IMR-90 (cell line): ENCODE measurements around the gene ORC6. TPM values are rescaled to one million over a fixed set of nuclear protein-coding genes. Genes with fewer than 3 reads are reported as not detected.

Source experiments
- ATAC-seq: fragments of 200-7000 bp; cut with Tn5 transposase; 2 replicates; pipeline ENCODE4 v1.9.1; 2020; ENCODE audit warnings: low read depth, mild to moderate bottlenecking, moderate library complexity
- BruUV-seq: library from RNA; stranded (reverse); fragments of 400-500 nt; replicated peaks from 2 replicates; lab custom pipeline; 2021; lab: Mats Ljungman, UMichigan
- CTCF ChIA-PET: fragments of 300-600 bp; formaldehyde crosslinking; extraction: SDS; loops from one replicate; lab custom pipeline; 2021; ENCODE audit warnings: antibody characterized with exemption; lab: Yijun Ruan, JAX
- POLR2A ChIA-PET: fragments of 300-600 bp; sonication (Branson Sonifier 250); formaldehyde crosslinking; loops from one replicate; lab custom pipeline; 2022; ENCODE audit warnings: antibody characterized with exemption; ENCODE audit not compliant: unreplicated experiment; lab: Charles Lee
- DNase-seq: peaks from one replicate; pipeline ENCODE4 v3.0.0; 2013
- H2AFZ ChIP-seq: replicated peaks from 2 replicates; pipeline ENCODE3; 2013; ENCODE audit warnings: low read length, mild to moderate bottlenecking; ENCODE audit not compliant: poor library complexity
- H2AK5ac ChIP-seq: 2 replicates; pipeline ENCODE4 v1.6.1; 2013; ENCODE audit warnings: low read depth, low read length, inconsistent platforms
- H2AK9ac ChIP-seq: replicated peaks from 2 replicates; pipeline ENCODE3; 2013; ENCODE audit warnings: mild to moderate bottlenecking, low read depth, low read length, moderate library complexity; ENCODE audit not compliant: poor library complexity
- H2BK120ac ChIP-seq: 2 replicates; pipeline ENCODE4 v1.6.1; 2013; ENCODE audit warnings: low read depth, low read length, inconsistent platforms
- H2BK15ac ChIP-seq: 3 replicates; pipeline ENCODE4 v1.6.1; 2013; ENCODE audit warnings: low read depth, low read length, inconsistent platforms
- H2BK20ac ChIP-seq: 2 replicates; pipeline ENCODE4 v1.6.1; 2013; ENCODE audit warnings: low read depth, mild to moderate bottlenecking, inconsistent platforms, low read length, moderate library complexity
- H2BK5ac ChIP-seq: 2 replicates; pipeline ENCODE4 v1.6.1; 2013; ENCODE audit warnings: mild to moderate bottlenecking, low read depth, low read length, inconsistent platforms; ENCODE audit not compliant: poor library complexity, severe bottlenecking
- H3K14ac ChIP-seq: replicated peaks from 2 replicates; pipeline ENCODE4 v1.6.1; 2013; ENCODE audit warnings: low read depth, low read length, inconsistent platforms
- H3K18ac ChIP-seq: 2 replicates; pipeline ENCODE4 v1.6.1; 2013; ENCODE audit warnings: low read depth, low read length, control low read depth
- H3K23ac ChIP-seq: 2 replicates; pipeline ENCODE4 v1.6.1; 2013; ENCODE audit warnings: low read depth, low read length, inconsistent platforms
- H3K27ac ChIP-seq: 2 replicates; pipeline ENCODE4 v1.5.1; 2013; ENCODE audit warnings: mild to moderate bottlenecking, control low read depth, low read length; ENCODE audit not compliant: insufficient read depth
- H3K27me3 ChIP-seq: 2 replicates; pipeline ENCODE4 v1.6.1; 2013; ENCODE audit warnings: low read length; ENCODE audit not compliant: control insufficient read depth, insufficient read depth
- H3K36me3 ChIP-seq: 2 replicates; pipeline ENCODE4 v1.6.1; 2013; ENCODE audit warnings: low read length, mixed read lengths; ENCODE audit not compliant: control insufficient read depth, insufficient read depth
- H3K4ac ChIP-seq: 2 replicates; pipeline ENCODE4 v1.6.1; 2013; ENCODE audit warnings: low read depth, low read length, inconsistent platforms
- H3K4me1 ChIP-seq: 2 replicates; pipeline ENCODE4 v1.6.1; 2013; ENCODE audit warnings: low read length, mixed read lengths; ENCODE audit not compliant: control insufficient read depth, insufficient read depth
- H3K4me2 ChIP-seq: 2 replicates; pipeline ENCODE4 v1.6.1; 2013; ENCODE audit warnings: low read depth, mild to moderate bottlenecking, control low read depth, low read length, moderate library complexity
- H3K4me3 ChIP-seq: 2 replicates; pipeline ENCODE4 v1.5.1; 2013; ENCODE audit warnings: low read depth, mild to moderate bottlenecking, control low read depth, low read length, moderate library complexity; ENCODE audit not compliant: insufficient read depth
- H3K56ac ChIP-seq: 2 replicates; pipeline ENCODE4 v1.6.1; 2013; ENCODE audit warnings: low read length, inconsistent platforms; ENCODE audit not compliant: insufficient read depth; ENCODE audit errors: extremely low read depth
- H3K79me1 ChIP-seq, 2 experiments: 2 replicates each; pipeline ENCODE4 v1.6.1; 2013; ENCODE audit warnings: low read length in 2 of 2, inconsistent platforms in 1 of 2, low read depth in 1 of 2
- H3K9ac ChIP-seq: 2 replicates; pipeline ENCODE4 v1.6.1; 2013; ENCODE audit warnings: low read depth, low read length, control low read depth
- H3K9me1 ChIP-seq: 2 replicates; pipeline ENCODE4 v1.6.1; 2013; ENCODE audit warnings: low read length, inconsistent platforms; ENCODE audit not compliant: insufficient read depth
- H3K9me3 ChIP-seq: 2 replicates; pipeline ENCODE4 v1.6.1; 2013; ENCODE audit warnings: low read length; ENCODE audit not compliant: control insufficient read depth, insufficient read depth
- H4K20me1 ChIP-seq: 2 replicates; pipeline ENCODE4 v1.6.1; 2013; ENCODE audit warnings: low read length, inconsistent platforms; ENCODE audit not compliant: insufficient read depth
- H4K5ac ChIP-seq: 2 replicates; pipeline ENCODE4 v1.6.1; 2013; ENCODE audit warnings: mild to moderate bottlenecking, low read depth, low read length, control low read depth
- H4K8ac ChIP-seq, 2 experiments: 2 replicates each; pipeline ENCODE4 v1.6.1; 2013; ENCODE audit warnings: low read depth in 2 of 2, low read length in 2 of 2, control low read depth in 1 of 2, inconsistent platforms in 1 of 2
- H4K91ac ChIP-seq: 2 replicates; pipeline ENCODE4 v1.6.1; 2013; ENCODE audit warnings: low read depth, low read length, inconsistent platforms; ENCODE audit not compliant: insufficient read depth
- CEBPB ChIP-seq: IDR thresholded peaks from 2 replicates; pipeline ENCODE4 v1.6.1; 2012; ENCODE audit warnings: low read depth, low read length, improper control_type of control experiment
- CHD1 ChIP-seq: IDR thresholded peaks from 2 replicates; pipeline ENCODE4 v1.6.1; 2012; ENCODE audit warnings: low read depth, low read length, improper control_type of control experiment
- ELK1 ChIP-seq: fragments of 150-350 bp; IDR thresholded peaks from 2 replicates; pipeline ENCODE4 v1.6.1; 2016; ENCODE audit warnings: low read depth, mild to moderate bottlenecking, low read length, moderate library complexity, borderline replicate concordance
- FOS ChIP-seq: fragments of 150-350 bp; IDR thresholded peaks from 2 replicates; pipeline ENCODE4 v1.6.1; 2016; ENCODE audit warnings: low read depth, low read length
- MAFK ChIP-seq: IDR thresholded peaks from 2 replicates; pipeline ENCODE4 v1.6.1; 2012; ENCODE audit warnings: low read depth, low read length, improper control_type of control experiment
- MAZ ChIP-seq: IDR thresholded peaks from 2 replicates; pipeline ENCODE4 v1.6.1; 2012; ENCODE audit warnings: low read depth, mild to moderate bottlenecking, low read length, improper control_type of control experiment, moderate library complexity, borderline replicate concordance
- MXI1 ChIP-seq: IDR thresholded peaks from 2 replicates; pipeline ENCODE4 v1.6.1; 2012; ENCODE audit warnings: low read depth, mild to moderate bottlenecking, low read length, moderate library complexity, borderline replicate concordance
- NFE2L2 ChIP-seq: fragments of 150-350 bp; IDR thresholded peaks from 2 replicates; pipeline ENCODE4 v1.6.1; 2016; ENCODE audit warnings: low read depth, mild to moderate bottlenecking, low read length
- POLR2A ChIP-seq: IDR thresholded peaks from 2 replicates; pipeline ENCODE4 v1.6.1; 2012; ENCODE audit warnings: mild to moderate bottlenecking, low read depth, low read length
- RAD21 ChIP-seq: IDR thresholded peaks from 2 replicates; pipeline ENCODE4 v1.6.1; 2012; ENCODE audit warnings: low read length, improper control_type of control experiment
- RFX5 ChIP-seq: IDR thresholded peaks from 2 replicates; pipeline ENCODE4 v1.8.0; 2012; ENCODE audit warnings: low read depth, mild to moderate bottlenecking, low read length, moderate library complexity
- SMC3 ChIP-seq: fragments of 150-350 bp; IDR thresholded peaks from 2 replicates; pipeline ENCODE4 v1.6.1; 2016; ENCODE audit warnings: low read depth, mild to moderate bottlenecking, antibody characterized with exemption, low read length, moderate library complexity
- WGBS, 2 experiments: methylation state at CpG; one replicate each; pipeline versions ENCODE4 v1.1.5 to v1.1.7; 2013; ENCODE audit warnings: missing lambda C conversion rate in 2 of 2; ENCODE audit not compliant: insufficient read length in 1 of 2; ENCODE audit errors: extremely low coverage in 2 of 2; 5-methylcytosine and 5-hydroxymethylcytosine counted together
- dilution Hi-C: fragments of 300-500 bp; cut with HindIII; formaldehyde crosslinking; loops from one replicate; pipeline ENCODE4 v1.14.3; 2018; ENCODE audit warnings: low sequenced_read_pairs; ENCODE audit not compliant: unreplicated experiment
- in situ Hi-C: fragments of 300-500 bp; cut with MboI; formaldehyde crosslinking; loops from 3 replicates; pipeline ENCODE4 v1.14.3; 2019; ENCODE audit warnings: low sequenced_read_pairs, inconsistent platforms, mixed read lengths
- intact Hi-C: fragments of 100-400 bp; cut with micrococcal nuclease; formaldehyde crosslinking; loops from 2 replicates; pipeline ENCODE4 v1.10.0; 2022
- polyA plus RNA-seq, 3 experiments: library from polyadenylated mRNA; depleted of rRNA; stranded (reverse); fragments of >200 nt; gene quantifications; 2 replicates each; pipeline ENCODE4 v1.2.3, GENCODE V29; 2012; ENCODE audit warnings: low replicate concordance in 1 of 3
- total RNA-seq: library from RNA; depleted of rRNA; stranded (reverse); fragments of >200 nt; gene quantifications from 2 replicates; pipeline ENCODE4 v1.2.3, GENCODE V29; 2012
- TF ChIP-seq, protein P1 (sequence below): conservative IDR thresholded peaks from 2 replicates; pipeline ENCODE4 v1.5.1; 2012; ENCODE audit warnings: mild to moderate bottlenecking, low read depth, low read length, improper control_type of control experiment
- TF ChIP-seq, protein P2 (sequence below): fragments of 150-350 bp; IDR thresholded peaks from 2 replicates; pipeline ENCODE4 v1.6.1; 2017; ENCODE audit warnings: mild to moderate bottlenecking, antibody characterized with exemption, low read length, low read depth

The ORC6 gene
- total and polyA plus RNA-seq, 2 of the 4 experiments (the other 2 are of a cell fraction) = 9.0 to 15.9 TPM

DNA sequence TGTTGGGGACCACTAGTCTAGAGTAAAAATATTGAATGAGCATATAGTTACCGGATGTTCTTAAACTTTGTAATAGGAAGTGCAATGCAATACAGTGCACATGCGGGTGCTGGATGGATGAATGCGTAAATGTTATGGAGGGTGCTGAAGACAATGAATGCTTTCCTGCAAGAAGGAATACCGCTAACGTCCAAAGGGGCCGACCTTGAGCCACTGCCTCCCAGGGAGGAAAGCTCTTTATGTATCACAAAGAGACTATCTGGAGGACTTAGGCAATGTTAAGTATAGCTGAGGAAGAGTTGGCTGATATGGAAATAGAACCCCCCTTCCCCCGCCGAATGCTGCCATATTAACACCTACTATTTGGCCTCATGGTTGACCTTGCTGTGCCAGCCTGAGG is 40.8 kb upstream of the ORC6 start:
- Histone ChIP-seq H2BK5ac (no peak overlapping the region), H3K4me3 (no peak overlapping the region), H2BK15ac (no peak overlapping the region), H3K9me1 (peaks cover 9% of the 10 kb centered on the region; the same call in 1 of the 2 replicates), H3K4ac (no peak overlapping the region), H2AK5ac (no peak overlapping the region), H3K23ac (no peak overlapping the region), H2AFZ (no peak overlapping the region), H3K14ac (no peak overlapping the region), H4K8ac (no peak overlapping the region), H4K91ac (no peak overlapping the region), H3K4me1 (peaks cover 2% of the 10 kb centered on the region; the same call in 1 of the 2 replicates), H2BK20ac (no peak overlapping the region), H3K9me3 (no peaks in the 10 kb centered on the region), H3K4me2 (no peak overlapping the region), H3K18ac (no peak overlapping the region), H3K56ac (no peak overlapping the region), H3K27me3 (no peaks in the 10 kb centered on the region), H3K27ac (no peak overlapping the region), H4K5ac (no peak overlapping the region), H3K79me1 (no peaks in the 10 kb centered on the region), H3K9ac (no peak overlapping the region), H4K20me1 (no peaks in the 10 kb centered on the region), H3K36me3 (no peaks in the 10 kb centered on the region), H2BK120ac (no peak overlapping the region), H2AK9ac (no peak overlapping the region)
- 100% methylated on average over 2 of the region's 8 CpGs; no CpG with 5 or more reads in 1 of the 2 experiments for WGBS, 2 experiments
- no TSS peak for BruUV-seq
- ATAC-seq = no peak
- TF ChIP-seq MAZ (no peak), FOS (no peak), MAFK (no peak), SMC3 (no peak), RAD21 (no peak), CHD1 (no peak), POLR2A (no peak), MXI1 (no peak), RFX5 (no peak), CEBPB (no peak), NFE2L2 (no peak), ELK1 (no peak)
- TF ChIP-seq, protein P1, sequence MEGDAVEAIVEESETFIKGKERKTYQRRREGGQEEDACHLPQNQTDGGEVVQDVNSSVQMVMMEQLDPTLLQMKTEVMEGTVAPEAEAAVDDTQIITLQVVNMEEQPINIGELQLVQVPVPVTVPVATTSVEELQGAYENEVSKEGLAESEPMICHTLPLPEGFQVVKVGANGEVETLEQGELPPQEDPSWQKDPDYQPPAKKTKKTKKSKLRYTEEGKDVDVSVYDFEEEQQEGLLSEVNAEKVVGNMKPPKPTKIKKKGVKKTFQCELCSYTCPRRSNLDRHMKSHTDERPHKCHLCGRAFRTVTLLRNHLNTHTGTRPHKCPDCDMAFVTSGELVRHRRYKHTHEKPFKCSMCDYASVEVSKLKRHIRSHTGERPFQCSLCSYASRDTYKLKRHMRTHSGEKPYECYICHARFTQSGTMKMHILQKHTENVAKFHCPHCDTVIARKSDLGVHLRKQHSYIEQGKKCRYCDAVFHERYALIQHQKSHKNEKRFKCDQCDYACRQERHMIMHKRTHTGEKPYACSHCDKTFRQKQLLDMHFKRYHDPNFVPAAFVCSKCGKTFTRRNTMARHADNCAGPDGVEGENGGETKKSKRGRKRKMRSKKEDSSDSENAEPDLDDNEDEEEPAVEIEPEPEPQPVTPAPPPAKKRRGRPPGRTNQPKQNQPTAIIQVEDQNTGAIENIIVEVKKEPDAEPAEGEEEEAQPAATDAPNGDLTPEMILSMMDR = no peak
- TF ChIP-seq, protein P2, sequence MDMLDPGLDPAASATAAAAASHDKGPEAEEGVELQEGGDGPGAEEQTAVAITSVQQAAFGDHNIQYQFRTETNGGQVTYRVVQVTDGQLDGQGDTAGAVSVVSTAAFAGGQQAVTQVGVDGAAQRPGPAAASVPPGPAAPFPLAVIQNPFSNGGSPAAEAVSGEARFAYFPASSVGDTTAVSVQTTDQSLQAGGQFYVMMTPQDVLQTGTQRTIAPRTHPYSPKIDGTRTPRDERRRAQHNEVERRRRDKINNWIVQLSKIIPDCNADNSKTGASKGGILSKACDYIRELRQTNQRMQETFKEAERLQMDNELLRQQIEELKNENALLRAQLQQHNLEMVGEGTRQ = no peak
- dilution Hi-C loops = no loop called here
- intact Hi-C loops = no loop called here
- ChIA-PET CTCF (interaction anchor here (0.7 kb wide), 1 partner anchor 29 kb away, joined by 3 read pairs; no protein-coding TSS in a partner anchor), POLR2A (no interaction called here)
- no peak for DNase-seq
- in situ Hi-C loops = no loop called here
